ENCODE results near the gene SLC12A6.

GRCh38 chr15:34233614-34234013 lies 104.0 kb downstream of the SLC12A6 start:
- no peak for TF ChIP-seq CTCF (conservative IDR thresholded peaks at IDR 0.05; ENCODE audit: low read length)
- TF ChIP-seq EZH2phosphoT487 (IDR thresholded peaks at IDR 0.05; ENCODE audit: borderline replicate concordance, low read depth, low read length): no peak
